Skin of body (tissue), 2 donors: ENCODE data around the gene CD300E. TPM values are rescaled to one million over a fixed set of nuclear protein-coding genes. Genes with fewer than 3 reads are reported as not detected.
"Not testable (repeated sequence)": the region's sequence is repeated elsewhere in the genome, so short reads cannot be mapped to it uniquely, and the experiment has no call there.

ENCODE experiments used
- DNase-seq: peaks from one replicate; lab custom pipeline; 2025; lab: John Stamatoyannopoulos, UW
- total RNA-seq: library from RNA; depleted of rRNA; stranded (reverse); fragments of >200 nt; gene quantifications from one replicate; pipeline ENCODE4 v1.2.3, GENCODE V29; 2014

Gene CD300E
- total RNA-seq, 1 donor from 2014 or later, result 1.2 TPM

- DNase-seq, result no peak
These were observed 11.9 kb upstream of the CD300E start for GRCh38 chr17:74635418-74635817.

GRCh38 chr17:74633326-74633725 is 9.8 kb upstream of the CD300E start:
- DNase-seq, result no peak

- DNase-seq, result no peak
These were observed 9.1 kb upstream of the CD300E start for GRCh38 chr17:74632617-74633016.

- DNase-seq, result no peak
These were observed 8.2 kb upstream of the CD300E start for GRCh38 chr17:74631468-74632450.

- not testable (repeated sequence) for DNase-seq
These were observed 6.7 kb upstream of the CD300E start for GRCh38 chr17:74630251-74630650.

- DNase-seq, result no peak
These were observed 2.1 kb upstream of the CD300E start for GRCh38 chr17:74625661-74626060.

- no peak for DNase-seq
These were observed 593 bp upstream of the CD300E start for GRCh38 chr17:74624131-74624530.

- DNase-seq, result no peak
These were observed 4.4 kb downstream of the CD300E start for GRCh38 chr17:74619077-74619673.

GRCh38 chr17:74618451-74618850 is 5.1 kb downstream of the CD300E start:
- no peak for DNase-seq

GRCh38 chr17:74616696-74617095 is 6.8 kb downstream of the CD300E start:
- no peak for DNase-seq

GRCh38 chr17:74612046-74612445 is 11.5 kb downstream of the CD300E start:
- DNase-seq, result no peak

GRCh38 chr17:74610108-74610507 is 13.4 kb downstream of the CD300E start:
- DNase-seq, result no peak

GRCh38 chr17:74608511-74608910 is 15.0 kb downstream of the CD300E start:
- no peak for DNase-seq

- DNase-seq, result no peak
These were observed 16.3 kb downstream of the CD300E start for GRCh38 chr17:74607221-74607620.

GRCh38 chr17:74606050-74606449 is 17.5 kb downstream of the CD300E start:
- no peak for DNase-seq

GRCh38 chr17:74605361-74605760 is 18.2 kb downstream of the CD300E start:
- DNase-seq, result no peak

- DNase-seq, result no peak
These were observed 18.8 kb downstream of the CD300E start for GRCh38 chr17:74604761-74605160.

GRCh38 chr17:74604200-74604599 is 19.3 kb downstream of the CD300E start:
- no peak for DNase-seq

GRCh38 chr17:74603746-74604145 is 19.8 kb downstream of the CD300E start:
- DNase-seq, result no peak

GRCh38 chr17:74603037-74603635 is 20.4 kb downstream of the CD300E start:
- no peak for DNase-seq

GRCh38 chr17:74601944-74602572 is 21.5 kb downstream of the CD300E start:
- DNase-seq, result no peak

GRCh38 chr17:74599448-74599939 is 24.0 kb downstream of the CD300E start:
- DNase-seq, result no peak
